B cell (primary cell): ENCODE results near the gene HOXC9.
A peak's percentile ranks its signal among the peaks of the same experiment; 100 is the strongest.

Experiments
- EZH2 ChIP-seq: IDR thresholded peaks from 2 replicates; pipeline ENCODE4 v1.6.1; 2012; ENCODE audit warnings: borderline replicate concordance, low read depth, mild to moderate bottlenecking, moderate library complexity, low read length; ENCODE audit not compliant: insufficient read depth, poor library complexity, severe bottlenecking
- TF ChIP-seq, protein P1 (sequence below): fragments of 200-600 bp; IDR thresholded peaks from one replicate; pipeline ENCODE4 v1.8.0; 2022; ENCODE audit warnings: antibody characterized with exemption, mild to moderate bottlenecking

DNA sequence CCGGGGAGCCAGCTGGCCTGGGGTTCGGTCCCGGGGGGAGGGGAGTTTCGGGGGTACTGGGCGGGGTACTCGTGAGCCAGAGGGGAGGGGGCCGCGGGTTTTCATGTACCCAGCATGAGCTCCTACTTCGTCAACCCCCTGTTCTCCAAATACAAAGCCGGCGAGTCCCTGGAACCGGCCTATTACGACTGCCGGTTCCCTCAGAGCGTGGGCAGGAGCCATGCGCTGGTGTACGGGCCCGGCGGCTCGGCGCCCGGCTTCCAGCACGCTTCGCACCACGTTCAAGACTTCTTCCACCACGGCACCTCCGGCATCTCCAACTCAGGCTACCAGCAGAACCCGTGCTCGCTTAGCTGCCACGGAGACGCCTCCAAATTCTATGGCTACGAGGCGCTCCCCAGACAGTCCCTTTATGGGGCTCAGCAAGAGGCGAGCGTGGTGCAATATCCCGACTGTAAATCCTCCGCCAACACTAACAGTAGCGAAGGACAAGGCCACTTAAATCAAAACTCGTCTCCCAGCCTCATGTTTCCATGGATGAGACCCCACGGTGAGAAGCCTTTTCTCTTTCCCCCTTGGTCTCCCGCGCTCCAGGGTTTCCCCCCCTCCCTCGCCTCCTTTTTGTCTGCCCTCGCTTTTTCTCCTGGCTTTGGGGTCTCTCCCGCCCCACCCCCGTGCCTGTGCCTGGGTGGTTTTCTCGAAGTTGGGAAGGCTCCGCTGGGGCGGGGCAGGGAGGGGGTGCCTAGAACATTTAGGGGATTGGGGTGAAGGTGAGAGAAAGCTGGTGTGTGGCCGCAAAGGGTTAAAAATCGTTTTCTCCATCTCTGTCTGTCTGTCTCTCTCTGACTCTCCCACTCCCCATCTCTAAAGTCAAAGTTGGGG lies 9.5 kb downstream of the HOXC9 start:
- TF ChIP-seq, protein P1, sequence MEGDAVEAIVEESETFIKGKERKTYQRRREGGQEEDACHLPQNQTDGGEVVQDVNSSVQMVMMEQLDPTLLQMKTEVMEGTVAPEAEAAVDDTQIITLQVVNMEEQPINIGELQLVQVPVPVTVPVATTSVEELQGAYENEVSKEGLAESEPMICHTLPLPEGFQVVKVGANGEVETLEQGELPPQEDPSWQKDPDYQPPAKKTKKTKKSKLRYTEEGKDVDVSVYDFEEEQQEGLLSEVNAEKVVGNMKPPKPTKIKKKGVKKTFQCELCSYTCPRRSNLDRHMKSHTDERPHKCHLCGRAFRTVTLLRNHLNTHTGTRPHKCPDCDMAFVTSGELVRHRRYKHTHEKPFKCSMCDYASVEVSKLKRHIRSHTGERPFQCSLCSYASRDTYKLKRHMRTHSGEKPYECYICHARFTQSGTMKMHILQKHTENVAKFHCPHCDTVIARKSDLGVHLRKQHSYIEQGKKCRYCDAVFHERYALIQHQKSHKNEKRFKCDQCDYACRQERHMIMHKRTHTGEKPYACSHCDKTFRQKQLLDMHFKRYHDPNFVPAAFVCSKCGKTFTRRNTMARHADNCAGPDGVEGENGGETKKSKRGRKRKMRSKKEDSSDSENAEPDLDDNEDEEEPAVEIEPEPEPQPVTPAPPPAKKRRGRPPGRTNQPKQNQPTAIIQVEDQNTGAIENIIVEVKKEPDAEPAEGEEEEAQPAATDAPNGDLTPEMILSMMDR: no peak
- TF ChIP-seq EZH2: peak; percentile 78
